GM12878 (cell line): ENCODE data around the gene MTR. TPM values are rescaled to one million over a fixed set of nuclear protein-coding genes. Genes with fewer than 3 reads are reported as not detected.
A peak's percentile ranks its signal among the peaks of the same experiment; 100 is the strongest.

Experiments
- ATAC-seq: fragments of 200-7000 bp; cut with Tn5 transposase; 3 replicates; pipeline ENCODE4 v1.9.1; 2020; ENCODE audit warnings: mild to moderate bottlenecking, moderate library complexity
- BruUV-seq: library from RNA; stranded (reverse); fragments of 400-500 nt; replicated peaks from 2 replicates; lab custom pipeline; 2021; lab: Mats Ljungman, UMichigan
- CTCF ChIA-PET: fragments of 300-600 bp; sonication (Branson Sonifier 250); formaldehyde crosslinking; extraction: SDS; loops from one replicate; lab custom pipeline; 2021; ENCODE audit warnings: inconsistent platforms; lab: Yijun Ruan, JAX
- POLR2A ChIA-PET: fragments of 350-600 bp; formaldehyde crosslinking; extraction: SDS; loops from one replicate; lab custom pipeline; 2021; ENCODE audit warnings: inconsistent platforms; lab: Charles Lee
- RAD21 ChIA-PET: fragments of 300-600 bp; sonication (Branson Sonifier 250); formaldehyde crosslinking; loops from one replicate; lab custom pipeline; 2023; ENCODE audit warnings: antibody characterized with exemption; ENCODE audit not compliant: unreplicated experiment; lab: Charles Lee
- SMC1A ChIA-PET: fragments of 300-600 bp; sonication (Branson Sonifier 250); formaldehyde crosslinking; loops from one replicate; lab custom pipeline; 2023; ENCODE audit not compliant: unreplicated experiment, uncharacterized antibody; lab: Charles Lee
- DNase-seq: peaks from one replicate; pipeline ENCODE4 v3.0.0-alpha.2; 2011; ENCODE audit warnings: low read depth, low spot score
- FAIRE-seq: peaks from 3 replicates; lab custom pipeline; 2011; peaks lifted over from hg19 to GRCh38; lab: Jason Lieb, UNC
- H2AFZ ChIP-seq: 2 replicates; pipeline ENCODE4 v1.6.0; 2011; ENCODE audit warnings: low read depth, low read length, control low read depth; ENCODE audit not compliant: control insufficient read depth
- H3K27ac ChIP-seq: 2 replicates; pipeline ENCODE4 v1.5.1; 2011; ENCODE audit warnings: control low read depth; ENCODE audit not compliant: control insufficient read depth, insufficient read depth
- H3K27me3 ChIP-seq, 2 experiments: replicated peaks in 1 of 2; 2 replicates each; pipeline versions ENCODE4 v1.6.0 to v1.6.1; 2011; ENCODE audit warnings: low read length in 1 of 2; ENCODE audit not compliant: control insufficient read depth in 2 of 2, insufficient read depth in 2 of 2
- H3K36me3 ChIP-seq, 2 experiments: 2 replicates each; pipeline ENCODE4 v1.5.1; 2011; ENCODE audit warnings: low read length in 1 of 2; ENCODE audit not compliant: control insufficient read depth in 2 of 2, insufficient read depth in 2 of 2
- H3K4me1 ChIP-seq: 2 replicates; pipeline ENCODE4 v1.6.1; 2011; ENCODE audit warnings: mild to moderate bottlenecking, low read length, moderate library complexity, mixed read lengths; ENCODE audit not compliant: control insufficient read depth, insufficient read depth
- H3K4me2 ChIP-seq: 2 replicates; pipeline ENCODE4 v1.6.0; 2011; ENCODE audit warnings: control low read depth; ENCODE audit not compliant: control insufficient read depth, insufficient read depth
- H3K4me3 ChIP-seq: fragments of 200-600 bp; sonication (generic); 2 replicates; pipeline ENCODE4 v1.5.1; 2016
- H3K79me2 ChIP-seq: 2 replicates; pipeline ENCODE4 v1.6.0; 2011; ENCODE audit warnings: low read length; ENCODE audit not compliant: control insufficient read depth, insufficient read depth
- H3K9ac ChIP-seq: 2 replicates; pipeline ENCODE4 v1.8.0; 2011; ENCODE audit warnings: low read length, control low read depth, mixed read lengths; ENCODE audit not compliant: control insufficient read depth, insufficient read depth
- H3K9me3 ChIP-seq: replicated peaks from 3 replicates; pipeline ENCODE4 v1.5.1; 2011; ENCODE audit warnings: mild to moderate bottlenecking, low read length; ENCODE audit not compliant: control insufficient read depth, insufficient read depth
- H4K20me1 ChIP-seq: 2 replicates; pipeline ENCODE4 v1.6.0; 2011; ENCODE audit not compliant: control insufficient read depth, insufficient read depth
- CHD1 ChIP-seq: IDR thresholded peaks from 2 replicates; pipeline ENCODE4 v1.6.1; 2012; ENCODE audit warnings: low read depth, low read length, improper control_type of control experiment
- EZH2 ChIP-seq: IDR thresholded peaks from 2 replicates; pipeline ENCODE4 v1.6.1; 2012; ENCODE audit warnings: low read depth, mild to moderate bottlenecking, control low read depth, inconsistent platforms, low read length, borderline replicate concordance; ENCODE audit not compliant: control insufficient read depth
- FOXK2 ChIP-seq: fragments of 450-650 bp; IDR thresholded peaks from 2 replicates; pipeline ENCODE4 v1.6.1; 2017; ENCODE audit warnings: mild to moderate bottlenecking, moderate library complexity
- HDGF ChIP-seq: fragments of 450-650 bp; IDR thresholded peaks from 2 replicates; pipeline ENCODE4 v1.6.1; 2016; ENCODE audit warnings: antibody characterized with exemption
- LARP7 ChIP-seq: fragments of 450-650 bp; IDR thresholded peaks from 2 replicates; pipeline ENCODE4 v1.6.1; 2017; ENCODE audit warnings: mild to moderate bottlenecking
- MTA3 ChIP-seq: IDR thresholded peaks from 2 replicates; pipeline ENCODE4 v1.6.1; 2012; ENCODE audit warnings: low read length, inconsistent platforms, borderline replicate concordance
- POLR2AphosphoS5 ChIP-seq: IDR thresholded peaks from 2 replicates; pipeline ENCODE4 v1.6.1; 2011; ENCODE audit warnings: mild to moderate bottlenecking, low read length, inconsistent platforms
- POU2F2 ChIP-seq: IDR thresholded peaks from 3 replicates; pipeline ENCODE4 v1.6.1; 2011; ENCODE audit warnings: low read depth, mild to moderate bottlenecking, low read length, borderline replicate concordance
- RAD21 ChIP-seq: IDR thresholded peaks from 2 replicates; pipeline ENCODE4 v1.6.1; 2011; ENCODE audit warnings: mild to moderate bottlenecking, low read depth, low read length, moderate library complexity; ENCODE audit not compliant: insufficient read depth
- RUNX3 ChIP-seq: IDR thresholded peaks from 2 replicates; pipeline ENCODE4 v1.6.1; 2012; ENCODE audit warnings: low read length, inconsistent platforms
- SMARCA5 ChIP-seq: fragments of 450-650 bp; IDR thresholded peaks from 2 replicates; pipeline ENCODE4 v1.6.1; 2017; ENCODE audit warnings: mild to moderate bottlenecking
- YY1 ChIP-seq: IDR thresholded peaks from 2 replicates; pipeline ENCODE4 v1.6.1; 2011; ENCODE audit warnings: low read depth, mild to moderate bottlenecking, low read length
- ZNF24 ChIP-seq: fragments of 450-650 bp; IDR thresholded peaks from 2 replicates; pipeline ENCODE4 v1.6.1; 2017; ENCODE audit warnings: antibody characterized with exemption, mild to moderate bottlenecking
- ZNF384 ChIP-seq: IDR thresholded peaks from 2 replicates; pipeline ENCODE4 v1.6.1; 2012; ENCODE audit warnings: low read depth, mild to moderate bottlenecking, low read length, improper control_type of control experiment, borderline replicate concordance
- WGBS: methylation state at CpG from one replicate; pipeline ENCODE4 v1.1.6; 2016; ENCODE audit warnings: low lambda C conversion rate; ENCODE audit not compliant: insufficient replicate concordance, insufficient coverage; ENCODE audit errors: missing lambda C conversion rate; 5-methylcytosine and 5-hydroxymethylcytosine counted together
- in situ Hi-C: fragments of 300-500 bp; cut with MboI; formaldehyde crosslinking; loops from 9 replicates; pipeline ENCODE4 v1.14.3; 2018; ENCODE audit warnings: mixed read lengths
- intact Hi-C: fragments of 100-400 bp; cut with micrococcal nuclease; formaldehyde crosslinking; loops from one replicate; pipeline ENCODE4 v1.14.2; 2022; ENCODE audit not compliant: unreplicated experiment
- polyA plus RNA-seq, 11 experiments: library from polyadenylated mRNA; depleted of rRNA in 4 of 11; unstranded in 6 of 11; stranded (reverse) in 5 of 11; fragments of >200 nt; fragmentation: Nextera tagmentation in 4 of 11; fragmentation: Illumina TruSeq in 1 of 11; extraction: Ambion mirVana in 4 of 11; extraction: Trizol in 1 of 11; gene quantifications; 1 replicate in 1 of 11; 2 replicates in 10 of 11; pipeline versions ENCODE4 v1.2.1 to v1.2.3, GENCODE V29; 2011 to 2016; ENCODE audit warnings: inconsistent platforms in 2 of 11, missing spikeins in 2 of 11, low read depth in 1 of 11
- total RNA-seq, 4 experiments: library from RNA; depleted of rRNA in 3 of 4; stranded (reverse); fragments of >200 nt in 3 of 4; fragmentation: Illumina TruSeq in 1 of 4; extraction: Trizol in 1 of 4; gene quantifications; 2 replicates each; pipeline versions ENCODE4 v1.2.1 to v1.2.3, GENCODE V29; 2013 to 2021
- TF ChIP-seq, protein P1 (sequence below), 3 experiments: IDR thresholded peaks in 2 of 3; conservative IDR thresholded peaks in 1 of 3; 2 replicates each; pipeline ENCODE4 v1.5.1; 2011; ENCODE audit warnings: low read depth in 3 of 3, low read length in 3 of 3, mild to moderate bottlenecking in 3 of 3, control low read depth in 2 of 3, moderate library complexity in 2 of 3, inconsistent platforms in 1 of 3, mixed read lengths in 1 of 3; ENCODE audit not compliant: control insufficient read depth in 2 of 3, insufficient read depth in 1 of 3; ENCODE audit errors: extremely low read depth in 1 of 3
- TF ChIP-seq, protein P2 (sequence below): fragments of 450-650 bp; IDR thresholded peaks from 2 replicates; pipeline ENCODE4 v1.6.1; 2017; ENCODE audit warnings: low read depth, mild to moderate bottlenecking, moderate library complexity
- TF ChIP-seq, protein P3 (sequence below): IDR thresholded peaks from 2 replicates; pipeline ENCODE4 v1.6.1; 2011; ENCODE audit warnings: low read depth, low read length, improper control_type of control experiment, borderline replicate concordance
- TF ChIP-seq, protein P4 (sequence below): IDR thresholded peaks from 2 replicates; pipeline ENCODE4 v1.6.1; 2012; ENCODE audit warnings: low read depth, low read length, improper control_type of control experiment

MTR gene
- total and polyA plus RNA-seq, 10 of the 15 experiments (the other 5 are each of a cell fraction or from before 2014, with no cell fraction given): 2.4 to 38.7 (median 16.5) TPM

DNA sequence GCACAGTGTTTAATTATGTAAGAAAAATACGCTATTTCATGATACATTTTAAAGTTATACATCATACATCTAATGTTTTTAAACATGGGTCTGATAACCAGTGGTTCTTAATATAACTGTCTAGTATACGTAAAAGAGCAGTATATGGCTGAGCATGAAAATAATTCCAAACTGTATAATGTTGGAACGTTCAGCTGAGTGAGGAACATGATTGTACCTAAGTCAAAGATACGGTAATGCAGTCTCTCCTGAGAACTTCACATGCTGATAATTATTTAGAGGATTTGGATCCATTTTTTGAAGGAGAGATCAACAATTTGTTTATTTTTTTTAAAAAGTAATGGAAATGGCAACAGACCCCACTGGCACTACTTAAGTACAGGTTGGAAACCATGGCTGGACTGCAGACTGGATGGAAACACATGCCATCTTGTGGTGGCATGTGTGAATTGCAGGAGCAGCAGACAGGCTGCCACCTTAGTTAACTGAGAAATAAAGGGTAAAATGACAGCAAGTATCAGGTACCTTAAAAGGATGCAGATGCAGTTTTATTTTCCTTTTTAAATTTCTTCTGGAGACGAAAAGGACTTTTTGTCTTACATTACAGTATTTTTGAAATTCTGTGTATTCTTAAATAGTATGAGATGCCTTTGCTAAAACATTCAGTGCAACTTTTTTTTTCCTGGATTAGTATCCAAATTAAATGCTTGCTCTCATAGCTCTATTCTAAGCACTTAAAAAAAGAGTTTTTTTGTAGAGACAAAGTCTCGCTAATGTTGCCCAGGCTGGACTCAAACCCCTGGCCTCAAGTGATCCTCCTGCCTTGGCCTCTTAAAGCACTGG lies 73.8 kb downstream of the MTR start:
- in situ Hi-C loops: loop anchor here (5.0 to 10.0 kb wide), 3 partner anchors 112 to 762 kb away; partner anchors contain the start of gene HEATR1
- POLR2A ChIA-PET: interaction anchor here (0.6 kb wide), 1 partner anchor 130 kb away, joined by 3 read pairs; no protein-coding TSS in a partner anchor
- no peak overlapping the region for H3K4me3 ChIP-seq
- H3K4me1 ChIP-seq: no peaks in the 10 kb centered on the region
- H3K4me2 ChIP-seq: no peak overlapping the region
- RAD21 ChIA-PET: no interaction called here
- no peaks in the 10 kb centered on the region for H4K20me1 ChIP-seq
- H3K79me2 ChIP-seq: no peaks in the 10 kb centered on the region
- no peaks in the 10 kb centered on the region for H3K27me3 ChIP-seq
- intact Hi-C loops: loop anchor here (2.0 to 5.0 kb wide), 3 partner anchors 110 to 767 kb away; partner anchors contain the start of gene HEATR1
- BruUV-seq: no TSS peak
- peaks cover 0 to 20% of the 10 kb centered on the region in 2 experiments; a peak in 3 of 4 replicates for H3K36me3 ChIP-seq
- ATAC-seq: peak; percentile 97
- no peaks in the 10 kb centered on the region for H3K9me3 ChIP-seq
- no peak overlapping the region for H3K9ac ChIP-seq
- CTCF ChIA-PET: interaction anchor here (0.7 to 5.3 kb wide), 9 partner anchors 11 to 990 kb away, joined by 3 to 35 read pairs (median 3); no protein-coding TSS in a partner anchor
- WGBS: 77% methylated on average over 6 of the region's 6 CpGs
- no peak overlapping the region for H3K27ac ChIP-seq
- H2AFZ ChIP-seq: no peak overlapping the region
- SMC1A ChIA-PET: interaction anchor here (2.2 to 3.4 kb wide), 2 partner anchors 109 to 764 kb away, joined by 9 to 12 read pairs; no protein-coding TSS in a partner anchor
- DNase-seq: peak; percentile 17
- FAIRE-seq: no peak
- TF ChIP-seq ZNF384 (no peak), ZNF24 (no peak), SMARCA5 (no peak), EZH2 (no peak), RUNX3 (no peak), MTA3 (no peak), HDGF (no peak), LARP7 (no peak), POU2F2 (no peak), CHD1 (no peak), YY1 (peak; percentile 73), RAD21 (peak; percentile 67), POLR2AphosphoS5 (no peak), FOXK2 (no peak)
- TF ChIP-seq, protein P1, sequence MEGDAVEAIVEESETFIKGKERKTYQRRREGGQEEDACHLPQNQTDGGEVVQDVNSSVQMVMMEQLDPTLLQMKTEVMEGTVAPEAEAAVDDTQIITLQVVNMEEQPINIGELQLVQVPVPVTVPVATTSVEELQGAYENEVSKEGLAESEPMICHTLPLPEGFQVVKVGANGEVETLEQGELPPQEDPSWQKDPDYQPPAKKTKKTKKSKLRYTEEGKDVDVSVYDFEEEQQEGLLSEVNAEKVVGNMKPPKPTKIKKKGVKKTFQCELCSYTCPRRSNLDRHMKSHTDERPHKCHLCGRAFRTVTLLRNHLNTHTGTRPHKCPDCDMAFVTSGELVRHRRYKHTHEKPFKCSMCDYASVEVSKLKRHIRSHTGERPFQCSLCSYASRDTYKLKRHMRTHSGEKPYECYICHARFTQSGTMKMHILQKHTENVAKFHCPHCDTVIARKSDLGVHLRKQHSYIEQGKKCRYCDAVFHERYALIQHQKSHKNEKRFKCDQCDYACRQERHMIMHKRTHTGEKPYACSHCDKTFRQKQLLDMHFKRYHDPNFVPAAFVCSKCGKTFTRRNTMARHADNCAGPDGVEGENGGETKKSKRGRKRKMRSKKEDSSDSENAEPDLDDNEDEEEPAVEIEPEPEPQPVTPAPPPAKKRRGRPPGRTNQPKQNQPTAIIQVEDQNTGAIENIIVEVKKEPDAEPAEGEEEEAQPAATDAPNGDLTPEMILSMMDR (IDR thresholded peaks at IDR 0.05 in 2 of 3, conservative IDR thresholded peaks at IDR 0.05 in 1 of 3; ENCODE audit: control insufficient read depth in 2 of 3, extremely low read depth in 1 of 3, insufficient read depth in 1 of 3, low read depth in 3 of 3, low read length in 3 of 3): peak; percentile 84 to 94 (median 90)
- TF ChIP-seq, protein P2, sequence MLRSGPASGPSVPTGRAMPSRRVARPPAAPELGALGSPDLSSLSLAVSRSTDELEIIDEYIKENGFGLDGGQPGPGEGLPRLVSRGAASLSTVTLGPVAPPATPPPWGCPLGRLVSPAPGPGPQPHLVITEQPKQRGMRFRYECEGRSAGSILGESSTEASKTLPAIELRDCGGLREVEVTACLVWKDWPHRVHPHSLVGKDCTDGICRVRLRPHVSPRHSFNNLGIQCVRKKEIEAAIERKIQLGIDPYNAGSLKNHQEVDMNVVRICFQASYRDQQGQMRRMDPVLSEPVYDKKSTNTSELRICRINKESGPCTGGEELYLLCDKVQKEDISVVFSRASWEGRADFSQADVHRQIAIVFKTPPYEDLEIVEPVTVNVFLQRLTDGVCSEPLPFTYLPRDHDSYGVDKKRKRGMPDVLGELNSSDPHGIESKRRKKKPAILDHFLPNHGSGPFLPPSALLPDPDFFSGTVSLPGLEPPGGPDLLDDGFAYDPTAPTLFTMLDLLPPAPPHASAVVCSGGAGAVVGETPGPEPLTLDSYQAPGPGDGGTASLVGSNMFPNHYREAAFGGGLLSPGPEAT: no peak
- TF ChIP-seq, protein P3, sequence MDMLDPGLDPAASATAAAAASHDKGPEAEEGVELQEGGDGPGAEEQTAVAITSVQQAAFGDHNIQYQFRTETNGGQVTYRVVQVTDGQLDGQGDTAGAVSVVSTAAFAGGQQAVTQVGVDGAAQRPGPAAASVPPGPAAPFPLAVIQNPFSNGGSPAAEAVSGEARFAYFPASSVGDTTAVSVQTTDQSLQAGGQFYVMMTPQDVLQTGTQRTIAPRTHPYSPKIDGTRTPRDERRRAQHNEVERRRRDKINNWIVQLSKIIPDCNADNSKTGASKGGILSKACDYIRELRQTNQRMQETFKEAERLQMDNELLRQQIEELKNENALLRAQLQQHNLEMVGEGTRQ: no peak
- TF ChIP-seq, protein P4, sequence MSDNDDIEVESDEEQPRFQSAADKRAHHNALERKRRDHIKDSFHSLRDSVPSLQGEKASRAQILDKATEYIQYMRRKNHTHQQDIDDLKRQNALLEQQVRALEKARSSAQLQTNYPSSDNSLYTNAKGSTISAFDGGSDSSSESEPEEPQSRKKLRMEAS: no peak
